ENCODE results near the gene MZB1. TPM values are rescaled to one million over a fixed set of nuclear protein-coding genes. Genes with fewer than 3 reads are reported as not detected.

Gene MZB1
- polyA plus RNA-seq, 4 donors = 0.22 to 0.90 (median 0.32) TPM

DNA sequence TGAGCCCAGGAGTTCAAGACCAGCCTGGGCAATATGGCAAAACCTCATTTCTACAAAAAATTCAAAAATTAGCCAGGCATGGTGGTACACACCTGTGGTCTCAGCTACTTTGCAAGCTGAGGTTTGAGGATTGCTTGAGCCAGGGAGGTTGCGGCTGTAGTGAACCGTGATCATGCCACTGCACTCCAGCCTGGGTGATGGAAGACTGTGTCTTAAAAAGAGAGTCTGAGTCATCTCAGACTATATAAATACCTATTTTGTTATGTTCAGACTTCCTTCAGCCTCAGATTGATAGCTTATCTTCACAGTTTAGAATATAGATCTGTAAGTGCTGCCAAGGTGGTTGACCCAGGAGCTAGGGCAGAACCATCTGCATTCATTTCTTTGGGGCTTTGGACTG lies 49.7 kb downstream of the MZB1 start:
- no peak for DNase-seq (ENCODE audit: low read depth in 4 of 4, low spot score in 3 of 4)

Other genes starting within 250 kb of the MZB1 start
- gene SIL1, start 191.5 kb downstream of the MZB1 start, polyA plus RNA-seq (ENCODE audit: insufficient read length in 4 of 4) = 10 to 100 TPM; 47.9 to 58.9 (median 52.1) TPM
- 100 to 1,000 TPM; 547 to 863 (median 659) TPM for gene MATR3, start 96.2 kb downstream of the MZB1 start, polyA plus RNA-seq (ENCODE audit: insufficient read length in 4 of 4)
- gene PAIP2, start 48.1 kb downstream of the MZB1 start, polyA plus RNA-seq (ENCODE audit: insufficient read length in 4 of 4) = 100 to 1,000 TPM; 158 to 203 (median 186) TPM
- gene SLC23A1, start 6.6 kb downstream of the MZB1 start, polyA plus RNA-seq (ENCODE audit: insufficient read length in 4 of 4) = 10 to 100 TPM in 2 of 4 donors, 1 to 10 TPM in 2; 1.1 to 16.8 (median 11.9) TPM
- gene PROB1, start 5.2 kb upstream of the MZB1 start, polyA plus RNA-seq (ENCODE audit: insufficient read length in 4 of 4) = 1 to 10 TPM in 3 of 4 donors, under 1 TPM in 1; 0.56 to 2.8 (median 2.1) TPM
- gene SPATA24, start 14.2 kb upstream of the MZB1 start, polyA plus RNA-seq (ENCODE audit: insufficient read length in 4 of 4) = 10 to 100 TPM in 2 of 4 donors, 1 to 10 TPM in 2; 2.7 to 14.4 (median 11.6) TPM
- gene DNAJC18, start 49.6 kb upstream of the MZB1 start, polyA plus RNA-seq (ENCODE audit: insufficient read length in 4 of 4) = 10 to 100 TPM; 24.0 to 35.0 (median 32.9) TPM
- gene ECSCR, start 72.8 kb upstream of the MZB1 start, polyA plus RNA-seq (ENCODE audit: insufficient read length in 4 of 4) = 10 to 100 TPM; 21.5 to 26.3 (median 23.4) TPM
- gene SMIM33, start 81.1 kb upstream of the MZB1 start, polyA plus RNA-seq (ENCODE audit: insufficient read length in 4 of 4) = under 1 TPM in 2 of 4 donors, not detected in 2; 0.07 to 0.08 TPM
- gene STING1, start 92.8 kb upstream of the MZB1 start, polyA plus RNA-seq (ENCODE audit: insufficient read length in 4 of 4) = 10 to 100 TPM; 29.6 to 65.9 (median 33.6) TPM
- 100 to 1,000 TPM; 144 to 207 (median 171) TPM for gene UBE2D2, start 171.4 kb upstream of the MZB1 start, polyA plus RNA-seq (ENCODE audit: insufficient read length in 4 of 4)